Transverse colon (tissue), 4 donors: Measurements from ENCODE around the gene NCOA3. TPM values are rescaled to one million over a fixed set of nuclear protein-coding genes. Genes with fewer than 3 reads are reported as not detected.

Experiments used
- DNase-seq: peaks from one replicate; pipeline ENCODE4 v3.0.0-alpha.2; 2019
- H3K27ac ChIP-seq, 4 donors: fragments of 200-600 bp; sonication (generic); 2 replicates each; pipeline ENCODE4 v1.5.1; 2016 to 2018; ENCODE audit warnings: inconsistent platforms in 4 of 4
- H3K27me3 ChIP-seq: fragments of 200-600 bp; sonication (generic); 2 replicates; pipeline ENCODE4 v1.5.1; 2017; ENCODE audit warnings: inconsistent platforms
- H3K36me3 ChIP-seq, 4 donors: fragments of 200-600 bp; sonication (generic); 2 replicates each; pipeline ENCODE4 v1.5.1; 2017 to 2019; ENCODE audit warnings: inconsistent platforms in 4 of 4
- H3K4me1 ChIP-seq, 4 donors: fragments of 200-600 bp; sonication (generic); 2 replicates each; pipeline ENCODE4 v1.5.1; 2017 to 2020; ENCODE audit warnings: inconsistent platforms in 4 of 4
- H3K4me3 ChIP-seq, 4 donors: fragments of 200-600 bp; sonication (generic); 1 replicate in 1 of 4; 2 replicates in 3 of 4; pipeline versions ENCODE4 v1.5.1 to v1.6.1; 2017 to 2019; ENCODE audit warnings: inconsistent platforms in 4 of 4
- H3K9me3 ChIP-seq, 2 donors: fragments of 200-600 bp; sonication (generic); 2 replicates each; pipeline ENCODE4 v1.5.1; 2017 to 2019; ENCODE audit warnings: inconsistent platforms in 2 of 2
- CTCF ChIP-seq, 5 experiments: fragments of 200-600 bp in 3 of 5; fragments of 450-650 bp in 2 of 5; sonication (generic) in 3 of 5; IDR thresholded peaks; 1 replicate in 2 of 5; 2 replicates in 3 of 5; pipeline ENCODE4 v1.5.1; 2016 to 2017; ENCODE audit warnings: antibody characterized with exemption in 5 of 5, inconsistent platforms in 3 of 5, mild to moderate bottlenecking in 2 of 5, moderate library complexity in 1 of 5
- EP300 ChIP-seq: sonication (generic); formaldehyde crosslinking; IDR thresholded peaks from one replicate; pipeline ENCODE4 v1.6.1; 2017; ENCODE audit warnings: antibody characterized with exemption, low read depth
- POLR2A ChIP-seq: fragments of 450-650 bp; IDR thresholded peaks from one replicate; pipeline ENCODE4 v1.6.1; 2016; ENCODE audit warnings: antibody characterized with exemption, mild to moderate bottlenecking, moderate library complexity
- POLR2AphosphoS5 ChIP-seq, 3 donors: sonication (generic); formaldehyde crosslinking; IDR thresholded peaks; one replicate each; pipeline ENCODE4 v1.6.1; 2016; ENCODE audit warnings: antibody characterized with exemption in 3 of 3
- WGBS, 2 donors: methylation state at CpG; one replicate each; pipeline ENCODE4 v1.1.5; 2018; ENCODE audit warnings: low coverage in 1 of 2; 5-methylcytosine and 5-hydroxymethylcytosine counted together
- in situ Hi-C, 4 donors: fragments of 200-750 bp; cut with MboI; loops; one replicate each; pipeline versions ENCODE4 v1.15.0 to v1.15.1; 2017; ENCODE audit warnings: low sequenced_read_pairs in 3 of 4, low pct_ligation_motif_present in 1 of 4, low pct_unique_long_range_greater_than_20kb in 1 of 4
- intact Hi-C: fragments of 100-400 bp; cut with DNase I; formaldehyde crosslinking; loops from one replicate; pipeline ENCODE4 v1.15.1; 2023; ENCODE audit warnings: low total_unique reads
- total RNA-seq, 4 donors: library from RNA; depleted of rRNA; stranded (reverse); fragments of >200 nt; gene quantifications; one replicate each; pipeline ENCODE4 v1.1.0, GENCODE V29; 2016

The NCOA3 gene
- total RNA-seq, 4 donors from 2014 or later: 9.2 to 39.1 (median 22.3) TPM

GRCh38 chr20:47689731-47690130, 188.0 kb downstream of the NCOA3 start:
- in situ Hi-C loops (loop anchor here in 1 of 4 donors (10.0 kb wide), 1 partner anchor 925 kb away; no protein-coding TSS in a partner anchor), intact Hi-C loops (no loop called here)
- Histone ChIP-seq H3K4me1 (no peaks in the 10 kb centered on the region), H3K36me3 (no peaks in the 10 kb centered on the region), H3K9me3 (peaks cover 0 to 11% of the 10 kb centered on the region in 2 donors), H3K27ac (no peak overlapping the region), H3K27me3 (no peaks in the 10 kb centered on the region), H3K4me3 (no peak overlapping the region)
- DNase-seq: no peak
- TF ChIP-seq EP300: no peak
- no peak for TF ChIP-seq CTCF (IDR thresholded peaks at IDR 0.05)
- no peak for TF ChIP-seq POLR2AphosphoS5 (IDR thresholded peaks at IDR 0.05)
- TF ChIP-seq POLR2A: no peak
- WGBS, 2 donors: 86 to 88% methylated on average over 1 of the region's 1 CpG

GRCh38 chr20:47691625-47692024, 189.9 kb downstream of the NCOA3 start:
- H3K9me3 ChIP-seq: peaks cover 0 to 11% of the 10 kb centered on the region in 2 donors
- no peak overlapping the region for H3K27ac ChIP-seq
- TF ChIP-seq POLR2A: no peak
- no peak for TF ChIP-seq POLR2AphosphoS5 (IDR thresholded peaks at IDR 0.05)
- TF ChIP-seq CTCF (IDR thresholded peaks at IDR 0.05): no peak
- no peak for TF ChIP-seq EP300
- H3K4me3 ChIP-seq: no peak overlapping the region
- no peaks in the 10 kb centered on the region for H3K4me1 ChIP-seq
- no peaks in the 10 kb centered on the region for H3K36me3 ChIP-seq
- no peaks in the 10 kb centered on the region for H3K27me3 ChIP-seq
- no peak for DNase-seq
- in situ Hi-C loops: no loop called here
- intact Hi-C loops: no loop called here

GRCh38 chr20:47694021-47694818, 192.5 kb downstream of the NCOA3 start:
- peaks cover 0 to 11% of the 10 kb centered on the region in 2 donors for H3K9me3 ChIP-seq
- TF ChIP-seq EP300 (no peak), CTCF (IDR thresholded peaks at IDR 0.05) (no peak), POLR2A (no peak), POLR2AphosphoS5 (IDR thresholded peaks at IDR 0.05) (no peak)
- H3K36me3 ChIP-seq: no peaks in the 10 kb centered on the region
- H3K4me1 ChIP-seq: no peaks in the 10 kb centered on the region
- no peak for DNase-seq
- in situ Hi-C loops: no loop called here
- no peaks in the 10 kb centered on the region for H3K27me3 ChIP-seq
- 94% methylated on average over 21 of the region's 21 CpGs; no CpG with 5 or more reads in 1 of the 2 donors for WGBS, 2 donors
- no peak overlapping the region for H3K4me3 ChIP-seq
- no peak overlapping the region for H3K27ac ChIP-seq
- intact Hi-C loops: no loop called here

- TF ChIP-seq POLR2A (no peak), POLR2AphosphoS5 (IDR thresholded peaks at IDR 0.05) (no peak), CTCF (IDR thresholded peaks at IDR 0.05) (no peak), EP300 (no peak)
Measured at GRCh38 chr20:47696856-47697255, 195.2 kb downstream of the NCOA3 start.

More at GRCh38 chr20:47696856-47697255, 195.2 kb downstream of the NCOA3 start:
- H3K4me1 ChIP-seq: no peaks in the 10 kb centered on the region
- WGBS, 2 donors: 96 to 100% methylated on average over 1 to 11 of the region's 11 CpGs
- in situ Hi-C loops: no loop called here
- no peak overlapping the region for H3K4me3 ChIP-seq
- DNase-seq: no peak
- intact Hi-C loops: no loop called here
- no peak overlapping the region for H3K27ac ChIP-seq
- H3K36me3 ChIP-seq: no peaks in the 10 kb centered on the region
- no peaks in the 10 kb centered on the region for H3K27me3 ChIP-seq
- H3K9me3 ChIP-seq: peaks cover 0 to 3% of the 10 kb centered on the region in 2 donors
